Glomerular visceral epithelial cell (primary cell): Measurements from ENCODE around the gene DGAT2L6.
"Not testable (repeated sequence)": the region's sequence is repeated elsewhere in the genome, so short reads cannot be mapped to it uniquely, and the experiment has no call there.

Experiments
- DNase-seq: peaks from one replicate; pipeline ENCODE4 v3.0.0-alpha.2; 2016; ENCODE audit errors: extremely low spot score

The DGAT2L6 gene

GRCh38 chrX:70196961-70197720 lies 19.9 kb downstream of the DGAT2L6 start:
- DNase-seq = peak; percentile 61

GRCh38 chrX:70201732-70202131 lies 24.4 kb downstream of the DGAT2L6 start:
- DNase-seq = peak; percentile 47

- DNase-seq = no peak
These were observed 31.2 kb downstream of the DGAT2L6 start for GRCh38 chrX:70208479-70208878.

DNA sequence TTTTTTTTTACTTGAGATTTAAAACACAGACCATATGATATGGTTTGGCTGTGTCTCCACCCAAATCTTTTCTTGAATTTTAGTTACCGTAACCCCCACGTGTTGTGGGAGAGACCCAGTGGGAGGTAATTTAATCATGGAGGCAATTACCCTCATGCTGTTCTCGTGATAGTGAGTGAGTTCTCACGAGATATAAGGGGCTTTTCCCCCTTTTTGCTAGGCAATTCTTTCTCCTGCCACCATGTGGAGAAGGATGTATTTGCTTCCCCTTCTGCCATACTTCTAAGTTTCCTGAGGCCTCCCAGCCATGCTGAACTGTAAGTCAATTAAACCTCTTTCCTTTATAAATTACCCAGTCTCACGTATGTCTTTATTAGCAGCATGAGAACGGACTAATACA lies 32.3 kb downstream of the DGAT2L6 start:
- not testable (repeated sequence) for DNase-seq

DNA sequence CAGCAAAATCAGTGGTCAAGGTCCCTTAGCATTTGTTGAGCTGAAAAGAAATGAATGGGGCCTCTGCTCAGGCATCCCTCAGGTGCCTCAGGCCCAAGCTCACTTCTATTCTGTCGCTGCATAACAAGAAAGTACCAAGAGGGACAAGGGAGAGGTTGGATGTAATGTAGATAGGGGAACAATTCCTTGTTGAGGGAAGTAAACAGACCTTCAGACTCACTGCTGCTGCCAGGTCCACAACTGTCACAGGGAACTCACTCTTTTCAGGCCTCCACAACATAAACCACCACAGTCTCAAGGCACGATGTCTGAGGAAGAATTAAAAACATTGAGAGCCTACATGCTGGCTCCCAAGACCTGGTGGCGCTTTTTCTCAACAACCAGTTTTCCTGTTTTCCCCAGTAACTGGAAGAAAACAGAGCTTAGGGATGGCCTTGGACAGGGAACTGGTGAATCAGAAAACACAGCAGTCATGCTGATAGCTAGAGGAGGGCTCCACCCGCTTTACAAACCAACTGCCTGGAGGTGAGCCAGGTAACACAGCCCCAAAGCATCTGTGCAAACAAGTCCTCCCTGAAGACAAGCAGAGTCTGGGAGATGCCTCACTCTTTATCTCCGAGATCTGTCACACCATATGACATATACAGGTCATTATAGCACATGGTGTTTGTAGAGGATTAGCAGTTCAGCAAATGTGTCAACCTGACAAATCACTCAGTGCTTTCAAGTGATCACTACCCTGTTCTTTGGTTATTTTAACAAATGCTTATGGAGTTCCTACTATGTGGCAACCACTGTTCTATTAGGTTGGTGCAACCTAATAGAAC lies 42.9 kb downstream of the DGAT2L6 start:
- peak; percentile 72 for DNase-seq

GRCh38 chrX:70226048-70226447 lies 48.8 kb downstream of the DGAT2L6 start:
- no peak for DNase-seq

GRCh38 chrX:70226687-70227086 lies 49.4 kb downstream of the DGAT2L6 start:
- DNase-seq = no peak

GRCh38 chrX:70231666-70232065 lies 54.4 kb downstream of the DGAT2L6 start:
- no peak for DNase-seq

GRCh38 chrX:70234355-70234754 lies 57.1 kb downstream of the DGAT2L6 start, which contains the start of gene AWAT1:
TSS of gene AWAT1 (plus strand) at chrX:70234655. CDS start at chrX:70234696, 41 bp downstream.
- no peak for DNase-seq

- DNase-seq = no peak
These were observed 63.5 kb downstream of the DGAT2L6 start for GRCh38 chrX:70240751-70241150.

GRCh38 chrX:70241501-70241900 lies 64.2 kb downstream of the DGAT2L6 start:
- no peak for DNase-seq

DNA sequence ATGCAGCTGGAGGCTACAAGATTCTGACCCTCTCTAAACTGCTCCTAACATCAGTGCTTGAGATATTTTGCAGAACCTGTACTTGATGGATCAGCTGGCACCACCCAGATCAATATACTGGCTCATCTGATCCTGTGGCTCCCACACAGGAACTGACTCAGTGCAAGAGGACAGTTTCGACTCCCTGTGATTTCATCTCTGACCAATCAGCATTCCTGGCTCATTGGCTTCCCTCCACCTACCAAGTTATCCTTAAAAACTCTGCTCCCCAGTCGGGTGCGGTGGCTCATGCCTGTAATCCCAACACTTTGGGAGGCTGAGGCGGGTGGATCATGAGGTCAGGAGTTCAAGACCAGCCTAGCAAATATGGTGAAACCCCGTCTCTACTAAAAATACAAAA lies 66.3 kb downstream of the DGAT2L6 start:
- not testable (repeated sequence) for DNase-seq

- DNase-seq = no peak
These were observed 67.6 kb downstream of the DGAT2L6 start for GRCh38 chrX:70244881-70245280.

GRCh38 chrX:70247252-70247651 lies 70.0 kb downstream of the DGAT2L6 start:
- no peak for DNase-seq

GRCh38 chrX:70252491-70252890 lies 75.2 kb downstream of the DGAT2L6 start:
- no peak for DNase-seq

DNA sequence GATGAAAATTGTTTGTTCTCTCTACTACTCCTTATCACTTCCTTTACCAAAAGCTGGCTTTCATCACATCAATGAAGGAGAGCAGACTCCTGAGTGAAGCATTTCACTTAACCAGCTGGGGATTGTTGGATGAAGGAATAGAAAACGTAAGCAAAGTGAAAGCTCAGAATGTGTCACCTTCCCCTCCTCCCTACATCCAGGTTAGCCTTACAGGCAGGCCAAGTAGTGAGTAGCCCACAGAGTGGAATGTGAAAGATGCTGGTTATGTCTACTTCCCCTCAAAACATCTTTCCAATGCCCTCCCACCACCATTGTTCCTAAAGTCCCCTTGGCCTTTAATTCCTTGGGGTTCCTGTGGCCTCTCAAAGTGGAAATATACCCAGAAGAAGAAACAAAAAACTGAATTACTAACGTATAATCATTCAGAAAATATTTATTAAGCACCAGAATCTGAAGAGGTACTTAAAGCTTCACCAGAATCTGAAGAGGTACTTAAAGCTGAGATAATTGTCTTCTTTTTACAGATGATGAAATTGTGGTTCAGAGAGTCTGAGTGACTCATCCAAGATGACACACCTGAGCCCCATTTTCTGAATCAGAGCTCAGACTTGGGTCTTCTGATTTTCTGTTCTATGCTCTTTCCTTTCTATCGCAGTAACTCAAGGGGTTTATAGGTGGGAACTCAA lies 76.2 kb downstream of the DGAT2L6 start:
- peak; percentile 51 for DNase-seq

GRCh38 chrX:70254063-70254400 lies 76.7 kb downstream of the DGAT2L6 start:
- DNase-seq = peak; percentile 43

GRCh38 chrX:70254909-70255308 lies 77.6 kb downstream of the DGAT2L6 start:
- no peak for DNase-seq
